Measurements from ENCODE around the gene PTPRN2. TPM values are rescaled to one million over a fixed set of nuclear protein-coding genes. Genes with fewer than 3 reads are reported as not detected.
"Not testable (repeated sequence)": the region's sequence is repeated elsewhere in the genome, so short reads cannot be mapped to it uniquely, and the experiment has no call there.

PTPRN2 gene
- total and polyA plus RNA-seq, 7 donors: 0.47 to 0.82 (median 0.51) TPM

GRCh38 chr7:157495177-157495553 lies 1092.5 kb downstream of the PTPRN2 start:
- DNase-seq (no peak), ATAC-seq (no peak)
- TF ChIP-seq CTCF (IDR thresholded peaks at IDR 0.05): no peak
- H3K27me3 ChIP-seq (ENCODE audit: insufficient read depth in 3 of 3, low read length in 2 of 3): peaks cover 0 to 21% (median 5%) of the 10 kb centered on the region in 3 donors
- intact Hi-C loops (cut with DNase I): no loop called here
- no peak overlapping the region for H3K27ac ChIP-seq
- H3K36me3 ChIP-seq (ENCODE audit: insufficient read depth in 1 of 2, low read depth in 1 of 2): no peaks in the 10 kb centered on the region
- 52 to 54% (median 54%) methylated on average over 2 of the region's 2 CpGs for WGBS, 3 donors
- H3K4me1 ChIP-seq: no peaks in the 10 kb centered on the region
- H3K9me3 ChIP-seq: peaks cover 5% of the 10 kb centered on the region
- H3K4me3 ChIP-seq: no peak overlapping the region

GRCh38 chr7:157494506-157495176 lies 1093.0 kb downstream of the PTPRN2 start:
- Histone ChIP-seq H3K27ac (no peak overlapping the region), H3K27me3 (ENCODE audit: insufficient read depth in 3 of 3, low read length in 2 of 3) (peaks cover 0 to 21% (median 5%) of the 10 kb centered on the region in 3 donors), H3K4me1 (no peaks in the 10 kb centered on the region), H3K4me3 (no peak overlapping the region), H3K36me3 (ENCODE audit: insufficient read depth in 1 of 2, low read depth in 1 of 2) (no peaks in the 10 kb centered on the region), H3K9me3 (peaks cover 5% of the 10 kb centered on the region)
- intact Hi-C loops (cut with DNase I): no loop called here
- ATAC-seq (no peak), DNase-seq (no peak)
- WGBS, 3 donors: 59 to 68% (median 62%) methylated on average over 12 of the region's 12 CpGs
- no peak for TF ChIP-seq CTCF (IDR thresholded peaks at IDR 0.05)

DNA sequence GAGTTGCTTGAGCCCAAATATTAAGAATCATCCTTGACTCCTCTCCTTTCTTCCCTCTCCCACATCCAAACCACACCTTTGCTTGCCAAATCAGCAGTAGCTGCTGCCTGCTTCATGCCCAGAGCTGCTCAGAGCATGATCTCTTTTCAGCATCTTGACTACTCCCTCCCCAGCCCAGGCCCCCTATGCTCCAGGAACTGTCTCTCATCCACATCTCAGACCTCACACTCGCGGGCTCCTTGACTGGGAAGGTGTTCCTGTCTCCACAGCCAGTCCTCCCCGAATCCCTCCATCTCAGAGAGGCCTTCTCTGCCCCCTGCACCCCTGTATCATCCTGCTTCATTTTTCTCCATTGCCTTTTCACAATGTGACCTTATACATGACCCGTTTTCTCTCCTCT lies 1093.8 kb downstream of the PTPRN2 start:
- no peak overlapping the region for H3K27ac ChIP-seq
- no peak for DNase-seq
- intact Hi-C loops (cut with DNase I): no loop called here
- peaks cover 5% of the 10 kb centered on the region for H3K9me3 ChIP-seq
- WGBS, 3 donors: 77 to 82% (median 80%) methylated on average over 4 of the region's 4 CpGs
- H3K36me3 ChIP-seq (ENCODE audit: insufficient read depth in 1 of 2, low read depth in 1 of 2): no peaks in the 10 kb centered on the region
- H3K4me3 ChIP-seq: no peak overlapping the region
- no peak for TF ChIP-seq CTCF (IDR thresholded peaks at IDR 0.05)
- no peaks in the 10 kb centered on the region for H3K4me1 ChIP-seq
- no peak for ATAC-seq
- H3K27me3 ChIP-seq (ENCODE audit: insufficient read depth in 3 of 3, low read length in 2 of 3): peaks cover 0 to 29% (median 5%) of the 10 kb centered on the region in 3 donors

- 22 to 28% (median 27%) methylated on average over 5 of the region's 5 CpGs for WGBS, 3 donors
- Histone ChIP-seq H3K36me3 (ENCODE audit: insufficient read depth in 1 of 2, low read depth in 1 of 2) (no peaks in the 10 kb centered on the region), H3K27ac (no peak overlapping the region), H3K4me3 (no peak overlapping the region), H3K27me3 (ENCODE audit: insufficient read depth in 3 of 3, low read length in 2 of 3) (peaks cover 0 to 30% (median 5%) of the 10 kb centered on the region in 3 donors), H3K4me1 (no peaks in the 10 kb centered on the region), H3K9me3 (peaks cover 5% of the 10 kb centered on the region)
- intact Hi-C loops (cut with DNase I): no loop called here
- no peak for TF ChIP-seq CTCF (IDR thresholded peaks at IDR 0.05)
- DNase-seq (no peak), ATAC-seq (no peak)
Observed at GRCh38 chr7:157493017-157493416, 1094.6 kb downstream of the PTPRN2 start.

- no peak overlapping the region for H3K4me3 ChIP-seq
- H3K36me3 ChIP-seq (ENCODE audit: insufficient read depth in 1 of 2, low read depth in 1 of 2): no peaks in the 10 kb centered on the region
- ATAC-seq (peak in 1 of 4 donors; percentile 40), DNase-seq (no peak)
- intact Hi-C loops (cut with DNase I): no loop called here
- H3K4me1 ChIP-seq: no peaks in the 10 kb centered on the region
- H3K27ac ChIP-seq: no peak overlapping the region
- peaks cover 0 to 24% (median 5%) of the 10 kb centered on the region in 3 donors for H3K27me3 ChIP-seq (ENCODE audit: insufficient read depth in 3 of 3, low read length in 2 of 3)
- WGBS, 3 donors: 77 to 86% (median 82%) methylated on average over 8 of the region's 8 CpGs
- H3K9me3 ChIP-seq: peaks cover 5% of the 10 kb centered on the region
- no peak for TF ChIP-seq CTCF (IDR thresholded peaks at IDR 0.05)
Observed at GRCh38 chr7:157490465-157490912, 1097.1 kb downstream of the PTPRN2 start.

DNA sequence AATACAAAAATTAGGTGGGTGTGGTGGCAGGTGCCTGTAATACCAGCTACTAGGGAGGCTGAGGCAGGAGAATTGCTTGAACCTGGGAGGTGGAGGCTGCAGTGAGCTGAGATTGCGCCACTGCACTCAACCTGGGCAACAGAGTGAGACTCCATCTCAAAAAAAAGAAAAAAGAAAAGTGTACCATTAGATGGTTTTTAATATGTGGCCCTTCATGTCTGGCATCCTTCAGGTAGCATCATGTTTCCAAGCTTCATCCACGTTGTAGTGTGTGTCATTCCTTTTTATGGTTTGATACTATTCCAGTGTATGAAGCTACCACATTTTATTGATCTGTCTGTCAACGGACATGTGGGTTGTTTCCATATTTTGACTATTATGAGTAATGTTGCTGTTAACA lies 1097.8 kb downstream of the PTPRN2 start:
- 80 to 85% (median 84%) methylated on average over 3 of the region's 3 CpGs for WGBS, 3 donors
- H3K27ac ChIP-seq; H3K4me3 ChIP-seq; ATAC-seq; intact Hi-C loops (cut with DNase I); H3K4me1 ChIP-seq; DNase-seq; H3K9me3 ChIP-seq; H3K36me3 ChIP-seq (ENCODE audit: insufficient read depth in 1 of 2, low read depth in 1 of 2): not testable (repeated sequence)
- H3K27me3 ChIP-seq (ENCODE audit: insufficient read depth in 3 of 3, low read length in 2 of 3): peaks cover 0 to 20% (median 4%) of the 10 kb centered on the region in 3 donors

Measured in psoas muscle (tissue), 8 donors.